Colonic mucosa (tissue), 4 donors: ENCODE measurements around the gene EMSY. TPM values are rescaled to one million over a fixed set of nuclear protein-coding genes. Genes with fewer than 3 reads are reported as not detected.

Experiments used
- DNase-seq: peaks from one replicate; pipeline ENCODE4 v3.0.0-alpha.2; 2020
- H3K27ac ChIP-seq: fragments of 200-600 bp; one replicate; pipeline ENCODE4 v1.8.0; 2021
- H3K27me3 ChIP-seq: fragments of 200-600 bp; one replicate; pipeline ENCODE4 v1.8.0; 2021
- H3K36me3 ChIP-seq: fragments of 200-600 bp; one replicate; pipeline ENCODE4 v1.8.0; 2021
- H3K4me1 ChIP-seq: fragments of 200-600 bp; one replicate; pipeline ENCODE4 v1.8.0; 2021; ENCODE audit warnings: mild to moderate bottlenecking
- H3K4me3 ChIP-seq: fragments of 200-600 bp; one replicate; pipeline ENCODE4 v1.8.0; 2021
- H3K9ac ChIP-seq, 2 donors: one replicate each; pipeline ENCODE4 v1.7.0; 2013; ENCODE audit warnings: control low read depth in 2 of 2, low read depth in 2 of 2, low read length in 2 of 2
- H3K9me3 ChIP-seq: fragments of 200-600 bp; one replicate; pipeline ENCODE4 v1.8.0; 2021
- intact Hi-C: fragments of 100-400 bp; cut with DNase I; formaldehyde crosslinking; loops from one replicate; pipeline ENCODE4 v1.14.1; 2022
- total RNA-seq, 2 donors: library from RNA; stranded (reverse); fragmentation: NEBNext Ultra II Directional in 1 of 2; extraction: Animal tissue kit (Norgen Biotek cat#: 25700) in 1 of 2; gene quantifications; one replicate each; pipeline ENCODE4 v1.2.1, GENCODE V29; 2021
- TF ChIP-seq, protein P1 (sequence below): fragments of 200-600 bp; IDR thresholded peaks from one replicate; pipeline ENCODE4 v1.8.0; 2022; ENCODE audit warnings: antibody characterized with exemption, mild to moderate bottlenecking
- donor health status: healthy.
- donor health status: DM: no; HTN: no; CAD: no.
- donor health status: DM: no; HTN: no; CAD: no.

Gene EMSY
- total RNA-seq, 2 donors from 2014 or later: 21.2 to 22.8 TPM

- Histone ChIP-seq H3K9me3 (no peaks in the 10 kb centered on the region), H3K9ac (no peak overlapping the region), H3K36me3 (no peaks in the 10 kb centered on the region), H3K27ac (no peak overlapping the region), H3K4me3 (no peak overlapping the region), H3K4me1 (no peaks in the 10 kb centered on the region), H3K27me3 (no peaks in the 10 kb centered on the region)
- intact Hi-C loops: no loop called here
- no peak for DNase-seq
- TF ChIP-seq, protein P1, sequence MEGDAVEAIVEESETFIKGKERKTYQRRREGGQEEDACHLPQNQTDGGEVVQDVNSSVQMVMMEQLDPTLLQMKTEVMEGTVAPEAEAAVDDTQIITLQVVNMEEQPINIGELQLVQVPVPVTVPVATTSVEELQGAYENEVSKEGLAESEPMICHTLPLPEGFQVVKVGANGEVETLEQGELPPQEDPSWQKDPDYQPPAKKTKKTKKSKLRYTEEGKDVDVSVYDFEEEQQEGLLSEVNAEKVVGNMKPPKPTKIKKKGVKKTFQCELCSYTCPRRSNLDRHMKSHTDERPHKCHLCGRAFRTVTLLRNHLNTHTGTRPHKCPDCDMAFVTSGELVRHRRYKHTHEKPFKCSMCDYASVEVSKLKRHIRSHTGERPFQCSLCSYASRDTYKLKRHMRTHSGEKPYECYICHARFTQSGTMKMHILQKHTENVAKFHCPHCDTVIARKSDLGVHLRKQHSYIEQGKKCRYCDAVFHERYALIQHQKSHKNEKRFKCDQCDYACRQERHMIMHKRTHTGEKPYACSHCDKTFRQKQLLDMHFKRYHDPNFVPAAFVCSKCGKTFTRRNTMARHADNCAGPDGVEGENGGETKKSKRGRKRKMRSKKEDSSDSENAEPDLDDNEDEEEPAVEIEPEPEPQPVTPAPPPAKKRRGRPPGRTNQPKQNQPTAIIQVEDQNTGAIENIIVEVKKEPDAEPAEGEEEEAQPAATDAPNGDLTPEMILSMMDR: no peak
Measured at GRCh38 chr11:76456571-76456970, 11.8 kb downstream of the EMSY start.

DNA sequence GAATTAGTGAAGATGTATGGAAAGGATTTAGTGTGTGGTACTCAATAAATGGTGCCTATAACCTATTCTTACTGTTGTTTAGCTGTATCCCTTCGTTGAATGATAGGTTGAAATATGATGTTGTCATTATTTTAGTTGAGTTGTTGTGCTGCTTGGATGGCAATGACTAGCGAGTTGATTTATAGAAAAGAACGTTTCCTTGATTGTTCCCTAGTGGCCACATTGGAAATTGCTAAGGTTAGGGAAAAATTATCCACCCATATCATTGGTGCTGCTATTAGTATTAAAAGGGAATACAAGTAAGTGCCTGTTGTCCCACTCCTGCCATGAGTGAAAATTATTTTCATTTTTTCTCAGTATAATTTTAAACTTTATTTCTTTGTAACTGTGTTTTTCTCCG is 14.5 kb downstream of the EMSY start:
- Histone ChIP-seq H3K4me3 (no peak overlapping the region), H3K4me1 (no peaks in the 10 kb centered on the region), H3K36me3 (no peaks in the 10 kb centered on the region), H3K27me3 (no peaks in the 10 kb centered on the region), H3K9me3 (no peaks in the 10 kb centered on the region), H3K27ac (no peak overlapping the region), H3K9ac (no peak overlapping the region)
- intact Hi-C loops: no loop called here
- no peak for DNase-seq
- TF ChIP-seq, protein P1: peak; percentile 31

GRCh38 chr11:76459846-76460245 is 15.0 kb downstream of the EMSY start:
- TF ChIP-seq, protein P1: no peak
- no peaks in the 10 kb centered on the region for H3K36me3 ChIP-seq

GRCh38 chr11:76462317-76462716 is 17.5 kb downstream of the EMSY start:
- intact Hi-C loops: no loop called here
- H3K36me3 ChIP-seq: no peaks in the 10 kb centered on the region
- TF ChIP-seq, protein P1: no peak

More at GRCh38 chr11:76459846-76460245, 15.0 kb downstream of the EMSY start:
- DNase-seq: no peak
- no peak overlapping the region for H3K4me3 ChIP-seq
- intact Hi-C loops: no loop called here
- no peaks in the 10 kb centered on the region for H3K9me3 ChIP-seq
- no peak overlapping the region for H3K27ac ChIP-seq
- no peaks in the 10 kb centered on the region for H3K27me3 ChIP-seq
- H3K9ac ChIP-seq: no peak overlapping the region
- no peaks in the 10 kb centered on the region for H3K4me1 ChIP-seq

GRCh38 chr11:76465701-76466100 is 20.9 kb downstream of the EMSY start:
- no peaks in the 10 kb centered on the region for H3K36me3 ChIP-seq
- H3K27me3 ChIP-seq: no peaks in the 10 kb centered on the region
- TF ChIP-seq, protein P1: no peak
- no peak for DNase-seq
- H3K4me1 ChIP-seq: no peaks in the 10 kb centered on the region
- intact Hi-C loops: no loop called here
- no peak overlapping the region for H3K4me3 ChIP-seq
- no peaks in the 10 kb centered on the region for H3K9me3 ChIP-seq
- no peak overlapping the region for H3K27ac ChIP-seq
- H3K9ac ChIP-seq: no peak overlapping the region

More at GRCh38 chr11:76462317-76462716, 17.5 kb downstream of the EMSY start:
- no peak for DNase-seq
- no peaks in the 10 kb centered on the region for H3K9me3 ChIP-seq
- H3K27ac ChIP-seq: no peak overlapping the region
- H3K4me1 ChIP-seq: no peaks in the 10 kb centered on the region
- no peak overlapping the region for H3K4me3 ChIP-seq
- H3K27me3 ChIP-seq: no peaks in the 10 kb centered on the region
- H3K9ac ChIP-seq: no peak overlapping the region
